DMS 273 (cell line): Measurements from ENCODE around the gene G6PC1.
A peak's percentile ranks its signal among the peaks of the same experiment; 100 is the strongest.
"Not testable (repeated sequence)": the region's sequence is repeated elsewhere in the genome, so short reads cannot be mapped to it uniquely, and the experiment has no call there.

Experiments
- DNase-seq: peaks from one replicate; lab custom pipeline; 2025; ENCODE audit not compliant: unreplicated experiment; lab: John Stamatoyannopoulos, UW

Gene G6PC1

DNA sequence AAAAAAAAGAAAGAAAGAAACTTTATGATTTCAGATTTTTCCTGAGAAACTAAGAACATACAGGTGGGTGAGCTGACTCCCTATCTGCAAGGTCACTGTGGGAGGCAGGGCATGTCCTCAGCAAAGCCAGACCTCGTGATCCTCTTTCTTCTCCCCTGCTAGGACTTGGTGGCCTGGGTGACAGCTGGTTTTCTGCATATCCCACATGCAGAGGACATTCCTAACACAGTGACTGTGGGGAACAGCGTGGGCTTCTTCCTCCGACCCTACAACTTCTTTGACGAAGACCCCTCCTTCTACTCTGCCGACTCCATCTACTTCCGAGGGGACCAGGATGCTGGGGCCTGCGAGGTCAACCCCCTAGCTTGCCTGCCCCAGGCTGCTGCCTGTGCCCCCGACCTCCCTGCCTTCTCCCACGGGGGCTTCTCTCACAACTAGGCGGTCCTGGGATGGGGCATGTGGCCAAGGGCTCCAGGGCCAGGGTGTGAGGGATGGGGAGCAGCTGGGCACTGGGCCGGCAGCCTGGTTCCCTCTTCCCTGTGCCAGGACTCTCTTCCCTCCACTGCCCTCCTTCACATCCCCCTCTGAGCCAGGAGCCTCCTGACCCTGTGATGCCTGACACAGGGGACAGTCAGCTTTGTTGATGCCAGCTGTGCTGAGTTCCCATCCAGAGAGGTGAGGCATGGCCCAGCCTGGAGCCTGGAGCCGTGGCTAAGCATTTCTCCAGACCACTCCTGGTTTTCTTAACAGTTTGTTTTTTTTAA, 26.5 kb upstream of the G6PC1 start:
- DNase-seq: not testable (repeated sequence)

DNA sequence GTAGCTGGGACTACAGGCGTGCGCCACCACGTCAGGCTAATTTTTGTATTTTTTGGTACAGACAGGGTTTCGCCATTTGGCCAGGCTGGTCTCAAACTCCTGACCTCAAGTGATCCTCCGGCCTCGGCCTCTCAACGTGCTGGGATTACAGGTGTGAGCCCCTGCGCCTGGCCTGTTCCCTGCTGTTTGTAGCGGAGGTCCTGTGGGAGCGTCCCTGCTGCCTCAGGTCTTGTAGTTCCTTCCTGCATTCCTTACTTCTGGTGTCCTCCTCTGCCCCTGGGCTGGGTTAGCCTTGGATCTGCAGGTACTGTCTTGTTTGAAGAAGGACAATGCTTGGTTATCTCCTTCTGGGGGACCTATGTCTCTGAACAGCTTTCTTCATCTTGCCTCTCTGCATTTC, 23.6 kb upstream of the G6PC1 start:
- DNase-seq: no peak

DNA sequence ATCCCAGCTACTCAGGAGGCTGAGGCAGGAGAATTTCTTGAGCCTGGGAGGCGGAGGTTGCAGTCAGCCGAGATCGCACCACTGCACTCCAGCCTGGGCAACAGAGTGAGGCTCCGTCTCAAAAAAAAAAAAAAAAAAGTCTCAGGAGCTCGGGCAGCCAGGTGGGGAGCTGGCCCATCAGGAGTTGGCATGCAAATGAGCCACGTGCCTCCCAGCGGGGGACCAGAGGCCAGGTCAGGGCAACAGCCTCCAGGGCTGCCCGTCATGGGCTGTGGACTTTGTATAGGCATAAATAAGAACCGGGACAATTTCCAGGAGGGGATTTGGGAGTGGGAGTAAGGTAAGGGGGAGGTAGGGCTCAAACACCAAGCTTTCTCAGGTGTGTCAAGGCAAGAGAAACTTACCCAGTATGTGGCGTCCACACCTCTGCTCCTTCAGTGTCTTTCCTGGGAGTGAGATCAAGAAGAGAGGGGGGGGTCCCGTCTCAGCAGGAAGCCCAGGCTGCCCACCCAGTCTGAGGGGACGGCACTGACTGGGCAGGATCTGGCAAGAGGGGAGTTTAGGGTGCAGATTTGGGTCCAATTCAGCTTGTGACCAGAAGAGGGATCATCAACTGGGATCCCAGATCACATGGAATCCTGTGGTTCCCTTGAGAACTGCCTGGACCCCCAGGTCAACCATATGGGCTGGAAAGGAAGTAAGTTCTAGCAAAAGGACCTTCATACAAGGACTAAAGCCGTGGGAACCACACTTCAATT, 22.3 kb upstream of the G6PC1 start:
- peak; percentile 30 for DNase-seq

DNA sequence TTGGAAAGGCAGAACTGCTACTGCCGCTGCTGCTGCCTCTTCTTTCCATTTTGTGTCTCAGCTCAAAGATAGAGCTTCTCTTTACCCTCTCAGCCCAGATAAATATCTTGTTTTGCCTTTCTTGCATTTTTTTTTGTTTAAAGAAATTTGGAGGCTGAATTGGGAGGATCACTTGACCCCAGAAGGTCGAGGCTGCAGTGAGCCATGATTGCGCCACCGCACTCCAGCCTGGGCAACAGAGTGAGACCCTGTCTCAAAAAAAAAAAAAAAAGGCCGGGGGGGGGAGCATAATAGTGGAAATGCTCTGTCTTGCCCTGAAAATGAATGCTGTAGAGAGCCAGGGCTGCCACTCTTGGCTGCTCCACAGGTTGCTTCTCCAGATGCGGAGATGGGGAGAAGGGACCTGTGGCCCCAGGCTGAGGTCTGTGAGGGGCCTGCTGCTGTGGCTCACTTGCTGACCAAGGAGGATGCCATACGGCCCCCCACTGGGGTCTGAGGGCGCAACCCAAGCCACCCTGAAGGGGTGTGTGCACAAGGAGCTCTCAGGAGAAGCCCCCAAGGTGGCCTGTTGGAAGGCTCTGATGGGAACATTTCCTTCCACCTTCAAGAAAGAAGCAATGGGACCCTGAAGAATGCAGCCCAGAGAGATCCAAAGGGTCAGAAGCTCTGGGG, 21.5 kb upstream of the G6PC1 start:
- no peak for DNase-seq

DNA sequence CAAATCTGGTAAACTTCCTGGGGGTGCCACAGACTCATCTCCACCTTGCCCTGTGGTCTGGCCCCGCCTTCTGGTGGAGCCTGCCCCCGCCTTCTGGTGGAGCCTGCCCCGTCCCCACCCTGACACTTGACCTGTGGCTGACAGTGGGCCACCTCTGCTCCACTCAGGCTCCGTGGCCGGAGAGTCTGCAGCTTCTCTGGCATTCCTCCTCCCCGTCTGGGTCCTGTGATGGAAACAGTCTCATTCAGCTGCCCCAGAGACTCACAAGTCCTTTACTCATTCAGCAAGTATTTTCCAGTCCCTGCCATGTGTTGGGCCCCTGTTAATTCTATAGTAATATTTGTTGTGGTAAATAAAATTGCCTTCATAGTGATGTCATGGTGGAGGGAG, 21.0 kb upstream of the G6PC1 start:
- no peak for DNase-seq

DNA sequence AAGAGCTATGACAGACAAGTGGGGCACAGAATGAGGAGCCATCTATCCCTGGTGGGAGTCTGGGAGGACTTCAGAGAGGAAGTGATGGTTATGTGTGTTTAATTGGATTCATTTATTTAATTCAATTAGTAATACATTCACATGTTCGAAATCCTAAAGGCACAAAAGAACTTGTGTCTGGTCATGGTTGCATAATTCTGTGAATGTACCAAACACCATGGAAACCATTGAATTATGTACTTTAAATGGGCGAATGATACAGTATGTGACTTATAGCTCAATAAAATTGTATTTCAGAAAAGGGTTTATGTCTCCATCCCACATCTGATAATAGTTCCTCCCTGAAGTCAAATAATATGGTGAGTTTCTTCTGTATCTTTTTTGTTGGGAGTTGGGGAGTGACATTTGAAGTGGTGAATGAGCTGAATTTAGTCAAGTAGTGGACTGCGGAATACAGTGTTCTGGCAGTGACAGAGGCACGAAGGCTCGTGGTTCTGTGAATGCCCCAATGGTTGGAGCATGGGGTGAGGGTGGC, 19.8 kb upstream of the G6PC1 start:
- DNase-seq: no peak

DNA sequence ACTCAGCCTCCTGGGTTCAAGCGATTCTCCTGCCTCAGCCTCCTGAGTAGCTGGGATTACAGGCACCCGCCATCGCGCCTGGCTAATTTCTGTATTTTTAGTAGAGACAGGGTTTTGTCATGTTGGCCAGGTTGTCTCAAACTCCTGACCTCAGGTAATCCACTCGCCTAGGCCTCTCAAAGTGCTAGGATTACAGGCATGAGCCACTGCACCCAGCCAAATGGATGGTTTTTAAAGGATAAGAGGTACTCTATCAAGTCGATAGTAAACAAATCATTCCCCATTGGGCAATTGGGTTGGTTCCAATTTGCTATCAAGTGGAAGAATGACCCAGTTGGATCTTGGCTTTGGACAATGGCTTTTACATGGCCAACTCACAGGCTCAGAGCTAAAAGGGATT, 18.9 kb upstream of the G6PC1 start:
- not testable (repeated sequence) for DNase-seq

DNA sequence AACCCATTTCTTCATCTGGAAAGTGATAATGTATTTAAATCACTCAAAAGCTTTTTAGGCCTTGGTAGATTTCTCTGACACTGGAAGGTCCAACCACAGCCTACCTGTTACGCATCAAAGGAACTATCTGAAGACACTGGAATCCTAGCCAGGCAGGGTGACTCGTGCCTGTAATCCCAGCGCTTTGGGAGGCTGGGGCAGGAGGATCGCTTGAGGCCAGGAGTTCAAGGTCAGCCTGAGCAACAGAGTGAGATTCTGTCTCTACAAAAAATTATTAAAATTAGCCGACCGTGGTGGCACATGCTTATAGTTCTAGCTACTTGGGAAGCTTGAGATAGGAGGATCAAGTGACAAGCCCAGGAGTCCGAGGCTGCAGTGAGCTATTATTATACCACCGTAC, 18.4 kb upstream of the G6PC1 start:
- no peak for DNase-seq

DNA sequence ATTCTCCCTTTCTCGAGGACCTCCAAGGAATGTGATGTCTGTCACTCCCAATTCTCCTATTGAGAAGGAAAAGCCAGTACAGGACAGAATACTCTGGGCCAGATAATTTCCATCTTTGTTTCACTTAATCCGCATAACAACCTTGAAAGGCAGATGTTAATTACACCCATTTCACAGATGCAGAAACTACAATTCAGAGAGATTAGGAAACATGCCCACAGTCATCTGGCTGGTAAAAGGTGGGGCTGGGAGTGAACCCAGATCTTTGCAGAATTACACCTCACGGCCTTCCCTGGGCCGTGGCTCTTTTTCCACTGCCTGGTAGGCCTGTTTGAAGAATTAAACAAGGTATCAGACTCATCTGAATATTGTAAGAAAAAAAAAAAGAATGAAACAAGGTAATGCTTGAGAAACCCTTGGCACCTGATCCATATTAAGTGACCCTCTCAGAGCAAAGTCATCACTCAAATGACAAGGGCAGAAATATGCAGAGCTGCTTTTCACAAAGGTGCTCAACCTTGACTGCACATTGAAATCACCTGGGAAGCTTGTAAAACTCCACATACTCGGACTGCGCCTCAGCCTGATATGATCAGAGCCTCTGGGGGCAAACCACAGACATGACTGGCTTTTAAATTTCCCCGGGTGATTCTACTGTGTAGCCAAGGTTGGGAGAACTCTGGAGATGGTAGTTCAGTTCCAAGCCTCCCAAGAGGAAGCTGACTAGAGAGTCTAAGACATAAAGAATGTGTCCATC, 16.6 kb upstream of the G6PC1 start:
- DNase-seq: no peak

DNA sequence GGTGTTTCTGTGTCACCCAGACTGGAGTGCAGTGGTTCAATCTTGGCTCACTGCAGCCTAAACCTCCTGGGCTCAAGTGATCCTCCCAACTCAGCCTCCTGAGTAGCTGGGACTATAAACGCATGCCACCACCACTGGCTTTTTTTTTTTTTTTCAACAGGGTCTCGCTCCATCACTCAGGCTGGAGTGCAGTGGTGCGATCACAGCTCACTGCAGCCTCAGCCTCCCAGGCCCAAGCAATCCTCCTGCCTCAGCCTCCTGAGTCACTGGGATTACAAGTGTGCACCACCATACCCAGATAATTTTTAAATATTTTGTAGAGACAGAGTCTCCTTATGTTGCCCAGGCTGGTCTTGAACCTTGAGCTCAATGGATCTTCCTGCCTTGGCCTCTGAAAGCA, 14.8 kb upstream of the G6PC1 start:
- DNase-seq: not testable (repeated sequence)

DNA sequence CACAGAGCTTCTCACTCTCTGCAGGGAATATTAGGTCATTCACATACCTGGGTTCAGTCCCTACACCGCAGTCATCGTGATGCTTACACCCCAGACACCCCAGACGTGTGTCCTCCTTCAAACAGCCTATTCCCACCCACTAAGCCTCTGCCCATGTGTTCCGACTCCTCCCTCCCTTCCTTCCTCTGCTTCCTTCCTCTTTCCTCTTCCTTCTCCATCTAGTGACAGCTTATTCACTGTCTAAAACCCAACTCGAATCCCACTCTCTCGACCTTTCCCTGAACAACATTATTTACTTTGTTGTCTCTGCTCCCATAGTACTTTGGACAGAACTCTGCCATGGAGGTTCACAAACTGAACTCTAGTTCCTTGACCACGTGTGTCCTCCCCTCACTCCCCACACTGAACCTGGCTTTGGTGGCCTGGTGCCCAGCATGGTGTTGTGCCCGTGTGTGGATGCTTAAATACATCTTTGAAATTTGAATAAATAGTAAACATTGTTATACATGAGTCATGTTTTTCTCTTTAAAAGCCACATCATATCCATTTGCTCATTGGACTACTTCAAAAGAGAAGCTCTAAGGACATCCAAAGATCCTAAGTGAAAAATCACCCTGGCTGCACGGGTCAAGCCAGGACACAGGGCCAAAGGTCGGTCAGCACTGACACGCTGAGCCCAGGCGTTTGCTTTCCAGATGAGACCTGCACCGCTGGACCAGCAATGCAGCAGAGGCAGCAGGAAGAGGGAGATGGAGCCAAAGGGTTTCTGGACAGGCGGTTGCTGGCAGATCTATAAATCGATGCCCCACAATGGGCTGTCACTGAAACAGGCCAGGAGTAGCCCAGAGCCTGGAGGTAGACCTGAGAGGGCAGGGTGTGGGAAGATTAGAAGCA, 14.1 kb upstream of the G6PC1 start:
- DNase-seq: no peak

DNA sequence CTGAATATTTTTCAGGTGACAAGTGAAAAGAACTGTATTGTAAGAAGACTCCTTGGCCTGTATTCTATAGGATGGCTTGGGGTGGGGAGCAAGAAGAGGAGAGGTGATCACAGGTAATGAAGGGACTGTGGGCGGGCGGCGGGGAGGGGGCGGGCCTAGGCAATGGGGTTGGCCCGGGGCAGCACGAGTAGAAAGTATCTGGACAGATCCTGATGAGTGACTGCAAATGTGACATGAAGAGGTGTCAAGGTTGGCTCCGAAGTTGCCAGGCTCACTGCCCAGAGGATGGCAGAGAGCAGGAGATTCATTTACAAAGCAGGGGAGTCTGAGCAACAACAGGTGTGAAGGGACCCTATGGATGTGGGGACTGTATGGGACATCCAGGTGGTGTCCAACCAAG, 10.8 kb upstream of the G6PC1 start:
- DNase-seq: no peak

DNA sequence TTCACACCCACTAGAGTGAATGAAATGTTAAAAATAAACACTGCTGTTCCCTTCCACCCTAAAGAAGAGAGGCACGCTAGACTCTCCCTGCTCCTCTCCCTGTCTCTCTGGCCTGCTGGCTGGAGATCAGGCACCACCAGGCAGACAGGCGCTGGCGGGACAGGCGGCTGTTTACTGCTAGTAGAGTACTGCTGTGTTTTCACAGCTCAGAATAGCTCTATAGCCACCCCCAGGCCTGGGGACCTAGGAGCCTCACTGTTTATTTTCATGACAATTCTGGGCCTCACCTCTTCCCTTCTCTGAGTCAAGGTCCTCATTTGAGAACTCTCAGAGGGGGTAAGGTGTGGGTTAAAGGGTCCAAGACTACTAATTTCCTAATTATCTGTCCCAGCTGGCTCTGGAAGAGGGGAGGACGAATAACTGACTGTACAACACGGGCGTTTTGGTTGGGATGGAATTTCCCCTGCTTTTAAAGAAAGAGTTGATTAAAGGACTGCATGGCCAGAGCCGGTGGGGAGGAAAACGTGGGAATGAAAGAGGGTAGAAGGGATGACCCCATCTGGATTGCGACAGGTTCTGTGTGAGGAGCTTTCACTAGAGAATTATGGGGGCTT, 9.0 kb upstream of the G6PC1 start:
- DNase-seq: peak; percentile 26

DNA sequence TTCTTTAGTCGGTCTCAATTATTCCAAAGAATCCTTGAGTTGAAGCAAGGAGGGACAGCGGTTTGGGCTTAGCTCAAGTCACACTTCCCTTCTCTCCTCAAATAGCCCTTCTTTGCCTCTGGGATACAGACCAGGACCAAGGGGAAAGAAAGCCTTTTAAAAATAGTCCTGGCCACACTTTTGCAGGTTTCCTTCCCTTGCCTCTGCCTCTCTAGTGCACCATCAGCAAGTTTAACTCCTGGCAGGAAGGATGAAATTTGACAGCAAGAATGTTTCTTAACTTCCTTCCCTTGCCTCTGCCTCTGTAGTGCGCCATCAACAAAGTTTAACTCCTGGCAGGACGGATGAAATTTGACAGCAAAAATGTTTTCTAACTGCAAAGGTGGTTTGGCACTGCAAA, 7.2 kb upstream of the G6PC1 start:
- no peak for DNase-seq

DNA sequence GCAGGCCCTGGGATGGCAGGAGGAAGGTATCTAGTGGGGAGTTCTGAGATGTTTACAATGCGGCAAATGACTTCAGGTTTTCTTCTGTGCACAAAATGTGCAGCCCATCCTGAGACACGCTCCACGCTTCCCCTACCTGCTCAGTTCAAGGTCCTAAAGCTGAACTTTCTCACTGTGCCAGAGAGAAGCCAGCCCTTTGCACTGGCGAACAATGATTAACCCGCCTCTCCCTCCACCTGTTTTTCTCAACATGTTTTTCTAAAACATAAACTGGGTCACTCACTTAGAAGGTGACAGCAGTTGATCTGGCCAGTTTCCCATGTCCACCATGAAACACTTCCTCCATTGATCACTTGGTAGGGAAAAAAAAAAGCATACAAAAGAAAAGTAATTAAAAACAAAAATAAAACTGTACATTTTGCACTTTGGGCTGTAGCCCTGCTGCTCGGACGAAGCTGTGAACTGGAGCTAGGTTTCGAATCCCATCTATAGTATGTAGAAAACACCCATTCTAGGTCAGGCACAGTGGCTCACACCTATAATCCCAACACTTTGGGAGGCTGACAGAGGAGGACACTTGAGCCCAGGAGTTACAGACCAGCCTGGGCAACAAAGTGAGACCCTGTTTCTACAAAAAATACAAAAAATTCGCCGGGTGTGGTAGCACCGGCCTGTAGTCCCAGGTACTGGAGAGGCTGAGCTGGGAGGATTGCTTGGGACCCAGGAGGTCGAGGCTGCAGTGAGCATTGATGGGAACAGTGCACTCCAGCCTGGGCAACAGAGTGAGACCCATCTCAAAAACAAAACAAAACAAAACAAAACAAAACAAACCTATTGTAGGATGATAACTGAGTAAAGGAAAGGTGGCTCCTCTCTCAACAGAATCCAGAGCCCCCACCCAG, 6.1 kb upstream of the G6PC1 start:
- DNase-seq: no peak

DNA sequence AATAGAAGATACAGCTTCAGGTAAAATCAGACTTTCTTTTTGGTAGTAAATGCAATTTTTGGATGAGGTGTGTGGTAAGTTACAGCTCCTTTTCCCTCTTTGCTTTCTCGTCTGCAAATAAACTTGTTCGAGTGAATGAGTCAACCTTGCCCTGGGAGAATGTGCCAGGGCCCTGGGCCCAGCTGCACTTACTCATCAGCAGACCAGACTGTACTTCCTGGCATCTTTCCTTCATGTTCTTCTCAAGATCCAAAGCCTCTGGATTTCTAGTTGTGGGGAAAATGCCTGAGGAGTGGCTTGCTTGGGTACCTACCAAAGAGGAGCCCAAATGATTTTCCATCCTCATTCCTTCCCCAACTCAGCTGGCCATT, 5.4 kb upstream of the G6PC1 start:
- DNase-seq: no peak

DNA sequence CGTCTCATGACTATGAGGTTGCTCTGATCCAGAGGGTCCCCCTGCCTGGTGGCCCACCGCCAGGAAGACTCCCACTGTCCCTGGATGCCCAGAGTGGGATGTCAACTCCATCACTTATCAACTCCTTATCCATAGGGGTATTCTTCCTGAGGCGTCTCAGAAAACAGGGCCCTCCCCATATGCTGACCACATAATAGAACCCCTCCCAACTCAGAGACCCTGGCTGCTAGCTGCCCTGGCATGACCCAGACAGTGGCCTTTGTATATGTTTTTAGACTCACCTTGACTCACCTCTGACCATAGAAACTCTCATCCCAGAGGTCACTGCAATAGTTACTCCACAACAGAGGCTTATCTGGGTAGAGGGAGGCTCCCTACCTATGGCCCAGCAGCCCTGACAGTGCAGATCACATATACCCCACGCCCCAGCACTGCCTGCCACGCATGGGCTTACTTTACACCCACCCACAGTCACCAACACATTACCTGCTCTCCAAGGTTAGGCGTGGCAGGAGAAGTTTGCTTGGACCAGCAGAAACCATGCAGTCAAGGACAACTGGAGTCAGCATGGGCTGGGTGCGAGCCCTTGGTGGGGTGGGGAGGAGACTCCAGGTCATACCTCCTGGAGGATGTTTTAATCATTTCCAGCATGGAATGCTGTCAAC, 2.3 kb upstream of the G6PC1 start:
- no peak for DNase-seq

DNA sequence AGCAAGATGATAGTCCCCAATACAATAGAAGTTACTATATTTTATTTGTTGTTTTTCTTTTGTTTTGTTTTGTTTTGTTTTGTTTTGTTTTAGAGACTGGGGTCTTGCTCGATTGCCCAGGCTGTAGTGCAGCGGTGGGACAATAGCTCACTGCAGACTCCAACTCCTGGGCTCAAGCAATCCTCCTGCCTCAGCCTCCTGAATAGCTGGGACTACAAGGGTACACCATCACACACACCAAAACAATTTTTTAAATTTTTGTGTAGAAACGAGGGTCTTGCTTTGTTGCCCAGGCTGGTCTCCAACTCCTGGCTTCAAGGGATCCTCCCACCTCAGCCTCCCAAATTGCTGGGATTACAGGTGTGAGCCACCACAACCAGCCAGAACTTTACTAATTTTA, 618 bp upstream of the G6PC1 start:
- not testable (repeated sequence) for DNase-seq
